OCI-LY7 (cell line): ENCODE data around the gene MFSD6.

ENCODE experiments used
- CTCF ChIP-seq: fragments of 200-600 bp; sonication (generic); conservative IDR thresholded peaks from 2 replicates; pipeline ENCODE4 v1.5.1; 2014; ENCODE audit warnings: mild to moderate bottlenecking, antibody characterized with exemption, low read length, moderate library complexity, mixed read lengths
- EZH2phosphoT487 ChIP-seq: fragments of 200-600 bp; sonication (generic); IDR thresholded peaks from 2 replicates; pipeline ENCODE4 v1.6.1; 2018; ENCODE audit warnings: low read depth, borderline replicate concordance, mild to moderate bottlenecking, mixed run types, antibody characterized with exemption, low read length, moderate library complexity, mixed read lengths

DNA sequence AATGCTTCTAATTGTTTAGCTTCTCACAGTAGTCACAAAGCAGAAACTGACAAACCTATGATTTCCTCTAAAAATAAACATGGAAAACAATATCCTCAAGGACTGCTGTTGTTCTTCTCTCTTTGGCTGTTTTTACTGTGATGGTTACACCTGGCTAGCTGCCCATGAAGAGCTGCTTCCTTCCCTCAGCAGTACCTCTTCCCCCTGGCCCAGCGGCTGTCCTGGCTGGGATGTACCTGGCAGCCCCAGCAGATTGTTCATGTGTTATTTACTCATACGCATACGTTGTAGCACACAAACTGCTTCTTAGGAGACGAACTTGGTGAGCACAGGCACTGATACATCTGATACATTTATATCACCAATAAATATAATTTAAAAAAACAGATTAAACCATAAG, 99.0 kb downstream of the MFSD6 start:
- TF ChIP-seq CTCF = no peak
- no peak for TF ChIP-seq EZH2phosphoT487
